HG03521 (cell line): ENCODE results near the gene NTN4.
"Not testable (repeated sequence)": the region's sequence is repeated elsewhere in the genome, so short reads cannot be mapped to it uniquely, and the experiment has no call there.

Experiments used
- ATAC-seq: cut with Tn5 transposase; IDR thresholded peaks from one replicate; pipeline ENCODE4 v1.9.1; 2021; ENCODE audit warnings: mild to moderate bottlenecking, moderate library complexity; ENCODE audit not compliant: unreplicated experiment

Gene NTN4

DNA sequence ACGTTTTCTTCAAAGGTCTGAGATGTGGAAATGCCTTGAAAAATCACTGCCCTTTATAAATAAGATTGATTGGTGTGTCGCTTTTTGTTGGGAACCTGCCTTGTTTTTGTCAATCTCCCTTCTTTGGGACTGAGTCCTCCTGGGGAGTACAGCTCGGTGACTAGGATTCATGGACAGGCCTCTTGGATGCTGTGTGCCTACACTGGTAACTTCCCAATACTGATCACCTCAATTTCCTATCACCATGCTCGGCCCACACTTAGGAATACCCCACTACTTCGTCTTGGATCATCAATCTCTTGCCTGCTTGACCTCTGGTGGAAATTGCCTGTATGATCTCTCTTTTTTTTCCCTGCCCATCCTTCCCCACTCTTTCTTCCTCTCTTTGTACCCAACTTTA is 34.2 kb downstream of the NTN4 start:
- ATAC-seq = no peak

DNA sequence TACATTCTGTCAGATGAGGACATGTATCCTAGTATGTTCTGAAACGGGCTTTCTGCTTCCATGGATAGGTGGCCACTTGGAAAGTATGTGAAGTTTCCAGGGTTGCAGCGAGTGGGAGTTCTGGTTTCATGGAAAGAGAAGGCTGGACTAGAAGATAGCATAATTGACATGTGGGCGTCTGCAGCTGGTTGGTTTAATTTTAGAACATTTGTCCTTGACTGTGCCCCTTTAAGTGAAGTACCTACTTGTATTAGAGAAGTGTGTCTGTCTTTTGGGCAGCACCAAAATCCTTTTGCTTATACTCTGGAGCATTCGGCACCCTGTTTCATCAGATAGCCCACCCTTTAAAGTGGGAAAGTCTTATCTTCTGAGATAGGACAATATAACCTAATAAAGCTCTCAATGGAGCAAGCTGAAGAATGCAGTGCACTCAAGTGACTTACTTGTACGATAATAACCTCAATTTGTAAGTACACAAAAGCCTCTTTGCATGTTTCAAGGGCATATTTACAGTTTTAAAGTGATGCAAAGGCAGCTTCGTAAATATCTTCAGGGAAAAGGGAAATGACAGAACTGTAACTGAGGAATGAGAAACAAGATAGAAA is 35.2 kb downstream of the NTN4 start:
- no peak for ATAC-seq

DNA sequence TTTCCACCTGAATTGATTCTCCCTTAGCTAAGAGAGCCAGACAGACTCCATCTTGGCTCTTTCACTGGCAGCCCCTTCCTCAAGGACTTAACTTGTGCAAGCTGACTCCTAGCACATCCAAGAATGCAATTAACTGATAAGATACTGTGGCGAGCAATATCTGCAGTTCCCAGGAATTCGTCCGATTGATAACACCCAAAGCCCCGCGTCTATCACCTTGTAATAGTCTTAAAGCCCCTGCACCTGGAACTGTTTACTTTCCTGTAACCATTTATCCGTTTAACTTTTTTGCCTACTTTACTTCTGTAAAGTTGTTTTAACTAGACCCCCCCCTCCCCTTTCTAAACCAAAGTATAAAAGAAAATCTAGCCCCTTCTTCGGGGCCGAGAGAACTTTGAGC is 44.5 kb downstream of the NTN4 start:
- not testable (repeated sequence) for ATAC-seq

DNA sequence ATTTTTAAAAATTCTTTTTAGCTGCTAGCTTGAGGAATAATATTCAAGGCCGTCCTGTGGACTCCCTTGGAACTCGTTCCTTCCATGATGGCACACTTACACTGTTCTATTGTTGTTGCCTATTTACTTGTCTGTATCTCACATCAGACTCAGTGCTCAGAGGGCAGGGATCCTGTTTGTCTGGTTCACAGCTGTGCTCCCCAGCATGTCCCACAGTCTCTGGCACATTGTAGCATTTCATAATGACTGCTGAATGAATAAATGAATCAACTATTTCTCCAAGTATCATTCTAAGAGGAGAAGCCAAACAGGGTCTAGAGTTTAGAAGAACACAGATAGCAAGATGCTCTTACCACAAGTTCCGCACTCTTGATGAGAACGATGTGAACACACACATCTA is 48.0 kb downstream of the NTN4 start:
- no peak for ATAC-seq

DNA sequence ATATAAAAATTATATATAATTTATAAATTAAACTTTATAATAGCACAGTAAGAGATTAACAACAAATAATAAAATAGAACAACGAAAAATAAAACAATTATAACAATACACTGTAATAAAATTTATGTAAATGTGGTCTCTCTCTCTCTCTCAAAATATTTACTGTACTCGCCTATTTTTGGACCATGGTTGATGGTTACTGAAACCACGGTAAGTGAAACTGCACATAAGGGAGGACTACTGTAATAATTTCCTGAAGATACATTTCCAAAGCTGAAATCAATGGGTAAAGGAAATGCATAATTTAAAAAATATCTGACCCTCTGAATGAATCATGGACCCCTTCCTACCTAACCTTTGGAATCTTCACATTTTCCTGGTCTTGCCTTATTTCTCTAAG is 48.9 kb downstream of the NTN4 start:
- ATAC-seq = no peak

DNA sequence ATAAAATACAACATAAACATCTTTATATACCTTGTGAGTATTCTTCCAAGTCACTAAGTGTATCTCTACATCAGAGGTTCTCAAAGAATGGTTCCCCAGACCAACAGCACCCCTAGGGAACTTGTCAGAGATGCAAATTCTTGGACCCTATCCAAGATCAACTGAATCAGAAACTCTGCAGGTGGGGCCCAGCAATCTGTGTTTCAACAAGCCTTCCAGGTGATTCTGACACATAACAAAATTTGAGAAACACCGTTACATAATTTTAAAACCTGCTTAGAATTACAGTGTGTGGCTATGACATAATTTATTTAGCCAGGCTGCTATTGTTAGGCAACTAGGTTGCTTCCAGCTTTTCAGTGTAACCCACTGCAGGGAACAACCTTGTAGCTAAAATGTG is 49.8 kb downstream of the NTN4 start:
- ATAC-seq = no peak

DNA sequence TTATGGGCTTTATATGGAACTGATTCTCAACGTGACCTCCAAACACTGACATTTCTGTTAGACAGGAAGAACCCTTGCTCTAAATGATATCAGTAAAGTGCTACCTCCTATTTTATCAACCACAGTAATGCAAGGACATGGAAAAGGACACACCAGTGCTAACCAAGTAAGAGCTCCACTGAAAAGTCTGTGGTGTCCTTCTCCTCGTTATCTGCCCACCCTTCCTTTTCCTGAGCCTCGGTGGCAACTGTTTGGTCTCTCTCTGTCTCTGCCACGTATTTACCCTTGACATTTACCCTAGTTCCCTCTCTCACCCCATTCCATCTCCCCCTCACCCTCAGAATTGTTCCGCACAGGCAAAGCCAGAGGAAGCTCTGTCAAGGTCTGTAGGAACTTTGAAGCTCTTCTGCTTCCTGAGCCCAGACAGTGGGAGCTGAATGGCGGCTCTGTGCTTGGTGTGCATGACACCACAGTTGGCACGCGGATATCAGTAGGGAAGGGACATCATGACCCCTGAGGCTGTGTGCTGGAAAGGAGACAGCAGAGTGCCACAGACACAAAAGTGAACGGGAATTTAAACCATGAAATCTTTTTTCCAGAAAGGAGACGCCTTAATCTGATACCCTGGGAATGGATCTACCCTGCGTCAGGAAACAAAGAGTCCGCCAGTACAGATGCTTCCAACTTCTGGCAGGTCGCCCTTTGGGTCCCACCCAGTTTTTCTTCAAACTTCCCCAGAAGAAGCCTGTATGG is 50.8 kb downstream of the NTN4 start:
- no peak for ATAC-seq

DNA sequence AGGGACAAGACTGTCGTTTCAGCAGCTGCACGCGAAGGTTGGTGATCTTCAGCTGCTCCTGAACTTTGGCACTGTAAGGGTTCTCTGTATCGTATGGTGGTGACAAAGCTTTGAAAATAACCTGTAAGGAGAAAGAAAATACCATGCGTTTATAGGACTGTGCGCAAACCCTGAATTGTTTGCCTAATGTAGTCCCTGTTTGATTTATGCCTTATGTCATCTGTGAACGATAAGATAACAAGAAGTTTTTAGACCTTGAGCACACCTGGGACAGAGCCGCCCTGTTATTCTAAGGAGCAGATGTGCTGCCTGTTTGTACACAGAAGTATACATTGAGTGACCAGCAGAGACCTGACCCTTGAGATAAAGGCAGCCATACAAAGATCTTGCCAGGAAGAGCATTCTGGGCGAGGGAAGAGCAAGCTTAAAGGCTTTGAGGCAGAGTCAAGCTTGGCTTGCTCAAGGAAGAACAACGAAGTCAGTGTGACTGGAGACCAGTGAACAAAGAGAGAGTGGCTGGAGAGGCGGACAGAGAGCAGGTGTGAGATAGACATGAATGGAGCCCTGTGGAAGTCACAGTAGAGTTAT is 52.4 kb downstream of the NTN4 start:
- ATAC-seq = no peak

DNA sequence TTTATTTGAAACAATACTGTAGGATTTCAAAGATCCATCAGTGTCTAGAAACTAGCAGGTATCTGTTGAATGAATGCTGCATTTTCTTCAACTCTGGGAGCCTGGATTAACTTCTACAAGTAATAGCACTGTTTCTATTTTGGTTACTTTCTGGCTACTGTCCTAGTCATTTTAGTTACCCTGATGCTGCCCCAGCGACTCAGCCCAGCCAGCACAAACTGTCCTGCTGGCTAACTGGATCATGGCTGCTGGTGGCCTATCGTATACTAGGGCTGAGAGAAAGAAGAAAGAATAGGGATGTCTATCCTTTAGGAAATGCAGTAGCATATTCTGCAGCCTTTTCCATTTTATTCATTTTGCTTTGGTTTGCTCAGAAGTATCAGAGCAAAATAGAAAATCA is 53.9 kb downstream of the NTN4 start:
- no peak for ATAC-seq

DNA sequence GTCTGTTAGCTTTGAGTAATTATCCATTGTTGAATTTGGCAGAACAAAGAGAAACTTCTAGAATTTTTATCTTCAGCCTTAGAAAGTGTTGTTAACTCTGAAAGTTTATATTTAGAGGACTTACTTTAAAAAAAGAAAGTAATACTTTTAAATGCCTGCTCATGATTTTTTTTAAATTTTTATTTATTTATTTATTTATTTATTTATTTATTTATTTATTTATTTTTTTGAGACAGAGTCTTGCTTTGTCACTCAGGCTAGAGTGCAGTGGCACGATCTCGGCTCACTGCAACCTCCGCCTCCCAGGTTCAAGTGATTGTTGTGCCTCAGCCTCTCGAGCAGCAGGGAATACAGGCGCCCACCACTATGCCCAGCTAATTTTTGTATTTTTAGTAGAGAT is 54.8 kb downstream of the NTN4 start:
- ATAC-seq = not testable (repeated sequence)

DNA sequence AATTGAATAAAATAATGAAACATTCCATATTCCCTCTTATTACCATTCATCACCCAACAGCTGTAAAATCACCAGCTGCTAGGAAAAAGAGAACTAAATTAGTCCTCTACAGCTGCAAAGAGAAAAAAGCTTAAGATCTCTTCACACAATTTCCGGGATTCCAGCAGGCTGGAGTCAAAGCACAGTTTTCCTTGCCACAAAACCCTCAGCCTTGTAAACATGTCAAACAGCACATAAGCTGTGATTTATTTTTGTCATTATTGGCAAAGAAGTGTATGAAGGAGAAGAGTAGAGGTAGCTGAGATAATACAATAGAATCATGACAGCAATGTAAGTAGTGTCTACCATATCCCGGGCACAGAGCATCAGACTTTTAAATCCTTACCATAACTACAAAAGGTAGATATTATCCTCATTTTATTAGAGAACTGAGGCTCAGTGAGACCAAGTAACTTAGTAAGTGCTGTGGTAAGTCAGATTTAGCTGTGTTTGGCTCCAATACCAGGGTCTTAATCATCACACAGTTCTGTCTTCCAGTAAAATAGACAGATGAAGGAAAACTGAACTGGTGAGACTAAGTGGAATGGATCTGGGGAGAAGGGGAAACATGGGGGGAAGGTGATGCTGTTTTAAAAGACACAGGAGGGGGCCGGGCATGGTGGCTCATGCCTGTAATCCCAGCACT is 57.3 kb downstream of the NTN4 start:
- ATAC-seq = no peak

DNA sequence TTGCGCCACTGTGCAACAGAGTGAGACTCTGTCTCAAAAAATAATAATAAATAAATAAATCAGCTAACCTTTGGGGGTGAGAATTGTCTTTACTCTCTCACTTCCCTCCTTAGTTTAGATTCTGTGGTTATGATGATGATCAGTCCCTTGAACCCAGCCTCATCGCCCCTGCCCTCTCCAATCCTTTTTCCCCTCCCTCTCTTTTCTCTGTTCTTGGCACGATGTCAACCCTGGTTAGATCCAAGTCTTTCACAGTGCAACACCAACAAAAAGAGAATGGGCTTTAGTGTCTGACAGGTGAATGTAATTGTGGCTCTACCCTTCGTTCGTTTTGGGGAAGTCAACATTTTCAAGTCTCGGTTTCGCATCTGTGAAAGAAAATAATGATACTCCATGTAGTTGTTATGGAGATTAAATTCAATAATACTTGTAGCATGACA is 59.0 kb downstream of the NTN4 start:
- peak; percentile 80 for ATAC-seq

DNA sequence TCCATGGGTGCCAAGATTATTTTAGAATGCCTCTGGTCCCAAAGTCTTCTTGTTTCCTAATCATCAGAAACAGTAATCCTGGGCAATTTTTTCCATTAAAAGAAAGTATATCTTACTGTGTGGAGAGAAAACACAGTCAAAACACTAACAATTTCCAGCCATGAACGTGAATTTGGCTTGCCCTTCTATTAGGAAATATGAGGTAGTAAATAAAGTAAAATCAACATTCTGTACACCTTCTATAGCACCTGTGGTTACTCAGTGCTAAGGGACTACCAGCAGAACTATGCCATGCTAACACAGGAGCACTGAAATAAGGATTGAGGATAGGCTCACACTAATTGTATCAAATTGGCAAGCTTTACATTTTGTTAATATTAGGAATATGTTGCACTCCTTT is 60.1 kb downstream of the NTN4 start:
- ATAC-seq = no peak

DNA sequence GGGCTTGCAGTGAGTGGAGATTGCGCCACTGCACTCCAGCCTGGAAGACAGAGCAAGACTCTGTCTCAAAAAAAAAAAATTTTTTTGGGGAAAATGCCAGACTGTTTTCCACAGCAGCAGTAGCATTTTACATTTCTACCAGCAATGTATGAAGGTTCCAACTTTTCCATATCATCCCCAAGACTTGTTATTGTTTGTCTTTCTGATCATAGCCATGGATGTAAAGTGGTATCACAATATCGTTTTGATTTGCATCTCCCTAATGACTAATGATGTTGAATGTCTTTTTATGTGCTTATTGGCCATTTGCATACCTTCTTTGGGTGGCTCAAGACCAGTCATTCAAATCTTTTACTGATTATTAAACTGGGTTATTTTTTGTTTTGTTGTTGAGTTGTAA is 63.7 kb downstream of the NTN4 start:
- ATAC-seq = no peak

DNA sequence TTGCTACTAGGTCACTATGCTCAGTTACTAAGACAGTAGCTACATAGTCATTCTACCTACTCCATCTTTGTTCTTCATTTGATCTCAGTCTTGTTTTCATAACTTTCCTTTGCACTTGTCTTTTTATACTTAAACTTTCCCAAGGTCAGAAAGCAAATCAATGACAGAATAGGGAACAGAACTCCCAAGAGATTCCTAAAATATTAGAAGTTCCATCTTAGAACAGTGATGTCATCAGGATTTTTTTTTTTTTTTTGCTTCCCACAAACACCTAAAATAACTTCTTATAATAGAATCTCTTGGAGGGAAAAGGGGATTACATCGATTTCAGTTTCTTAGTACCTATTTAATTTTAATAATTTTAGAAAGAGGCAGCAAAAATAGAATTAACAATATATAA is 65.8 kb downstream of the NTN4 start:
- no peak for ATAC-seq

DNA sequence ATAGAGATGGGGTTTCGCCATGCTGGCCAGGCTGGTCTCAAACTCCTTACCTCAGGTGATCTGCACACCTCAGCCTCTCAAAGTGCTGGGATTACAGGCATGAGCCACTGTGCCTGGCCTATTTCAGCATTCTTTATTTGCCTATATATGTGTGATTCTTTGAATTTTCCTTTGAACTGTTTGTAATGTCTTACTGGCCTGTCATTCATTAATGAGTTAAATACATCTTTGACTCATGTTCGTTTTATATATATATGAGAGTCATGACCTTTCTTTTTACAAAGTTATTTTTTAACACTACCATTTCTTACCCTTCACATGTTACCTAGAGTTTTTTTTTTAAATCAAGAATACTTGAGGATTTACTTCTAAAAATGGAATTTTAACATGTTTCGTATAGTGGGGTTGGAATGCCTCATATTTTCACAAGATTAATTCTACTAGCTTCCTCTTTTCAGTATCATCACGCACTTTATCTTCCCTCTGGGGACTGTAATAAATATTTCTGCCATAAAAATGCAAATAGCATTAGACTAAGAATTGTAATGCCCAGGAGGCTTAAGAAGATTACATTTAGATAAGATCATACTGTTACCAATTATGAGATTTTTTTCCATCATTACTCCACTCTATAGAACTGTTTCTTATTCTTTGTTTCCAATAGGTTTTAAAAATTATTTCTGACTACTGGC is 66.7 kb downstream of the NTN4 start:
- no peak for ATAC-seq

DNA sequence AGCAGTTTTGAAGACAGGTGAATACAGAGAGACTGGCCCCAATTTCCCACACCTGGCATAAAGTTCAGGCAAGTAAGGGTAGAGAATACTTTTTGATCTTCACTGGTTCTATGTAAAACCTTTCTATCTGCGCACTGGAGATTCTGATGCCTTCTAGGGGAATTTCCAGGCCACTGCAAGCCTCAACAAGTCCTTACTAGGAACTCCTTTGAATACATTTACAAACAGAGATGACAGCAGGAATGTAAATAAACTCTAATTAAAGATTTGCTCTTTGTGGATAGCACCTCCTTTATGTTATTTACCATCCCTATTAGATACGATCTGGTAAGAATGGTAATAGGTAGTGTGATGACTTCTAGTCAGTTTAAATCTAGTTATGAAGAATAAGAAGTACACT is 69.2 kb downstream of the NTN4 start:
- no peak for ATAC-seq

DNA sequence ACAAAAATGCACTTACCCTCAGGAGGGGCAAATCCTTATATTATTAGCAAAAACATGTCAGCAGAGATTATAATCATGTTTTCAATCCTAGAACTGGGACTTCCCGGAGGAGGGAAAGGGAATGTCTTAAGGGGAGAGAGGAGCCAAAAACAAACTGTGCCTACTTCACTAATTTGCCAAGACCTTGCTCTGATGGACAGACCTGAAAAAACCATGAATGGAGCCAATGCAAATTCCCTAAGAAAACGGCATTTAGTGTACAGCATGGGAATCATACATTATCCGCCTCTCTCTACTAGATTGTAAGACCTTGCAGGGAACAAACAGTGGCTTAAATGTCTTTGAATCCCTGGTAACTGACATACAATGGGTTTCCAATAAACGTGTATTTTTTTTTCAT is 70.4 kb downstream of the NTN4 start:
- ATAC-seq = no peak

DNA sequence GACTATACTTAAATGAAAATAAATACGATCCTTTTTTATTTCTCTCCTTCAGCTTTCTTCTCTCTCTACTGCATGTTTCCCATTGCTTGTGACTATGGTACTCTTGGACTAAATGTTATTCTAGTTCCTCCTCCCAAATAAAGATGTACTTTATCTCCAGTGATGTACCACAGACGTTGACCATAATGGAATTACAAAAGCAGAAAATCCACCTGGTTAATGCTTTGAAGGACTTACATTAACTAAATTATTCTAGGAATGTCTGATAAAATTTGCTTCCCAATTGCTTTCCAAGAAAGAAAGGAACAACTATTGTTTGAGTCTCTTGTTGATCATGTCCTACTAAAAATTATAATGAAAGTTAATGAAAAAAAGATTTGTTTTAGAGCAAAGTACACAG is 71.8 kb downstream of the NTN4 start:
- no peak for ATAC-seq

DNA sequence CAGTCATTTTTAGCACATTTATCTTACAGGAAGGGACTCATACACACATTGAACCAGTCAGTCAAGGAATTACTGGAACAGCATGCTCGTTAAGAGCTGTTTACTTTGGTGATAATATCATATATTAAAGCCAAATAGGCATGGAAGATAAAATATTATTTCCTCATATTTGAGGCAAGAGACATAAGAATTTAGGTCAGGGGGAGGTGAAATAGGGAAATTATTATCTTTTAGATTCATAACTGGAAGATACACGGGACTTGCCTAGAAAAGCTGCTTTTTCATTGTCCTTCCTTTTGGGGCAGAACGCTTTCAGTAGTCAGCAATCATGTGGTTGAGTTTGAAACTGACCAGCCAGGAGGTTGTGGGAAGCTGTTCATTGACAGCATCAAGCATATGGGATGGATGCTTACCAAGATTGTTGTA is 72.5 kb downstream of the NTN4 start:
- ATAC-seq = no peak

DNA sequence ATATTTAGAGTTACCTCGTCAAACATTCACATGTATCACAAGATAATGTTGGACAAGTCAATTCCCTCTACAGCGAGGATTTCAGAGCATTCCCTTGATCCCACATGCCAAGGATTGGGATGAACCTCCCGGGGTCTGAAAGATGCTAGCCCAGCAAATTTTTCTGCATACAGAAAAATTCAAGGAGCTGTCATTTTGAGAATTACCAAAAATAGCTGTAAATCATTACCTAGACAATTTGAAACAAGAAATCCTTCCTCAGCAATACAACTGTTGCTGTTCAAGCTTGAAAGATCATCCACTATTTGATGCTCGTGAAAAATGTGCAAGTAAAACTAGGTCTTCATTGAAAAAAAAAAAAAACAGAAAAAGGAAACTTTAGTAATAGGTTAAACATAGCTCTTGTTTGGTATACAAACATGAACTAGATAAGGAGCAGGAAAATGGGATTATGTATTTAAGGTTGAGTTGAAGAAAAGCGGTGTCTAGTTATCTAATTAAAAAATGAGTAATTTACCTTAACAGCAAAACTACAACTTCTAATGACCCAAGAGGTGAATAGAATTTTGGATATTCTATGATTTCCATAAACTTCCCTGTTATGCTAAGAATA is 73.1 kb downstream of the NTN4 start:
- ATAC-seq = no peak
